Progenitor cell of endocrine pancreas (in vitro differentiated cells): ENCODE measurements around the gene UPF1. TPM values are rescaled to one million over a fixed set of nuclear protein-coding genes. Genes with fewer than 3 reads are reported as not detected.
A peak's percentile ranks its signal among the peaks of the same experiment; 100 is the strongest.

Experiments
- DNase-seq: peaks from one replicate; pipeline ENCODE4 v3.0.0; 2021; ENCODE audit warnings: low spot score; ENCODE audit not compliant: unreplicated experiment
- H3K27ac Mint-ChIP-seq: 2 replicates; pipeline ENCODE4 v1.8.0; 2021; ENCODE audit warnings: mild to moderate bottlenecking, moderate library complexity, mixed read lengths
- H3K27me3 Mint-ChIP-seq: 2 replicates; pipeline ENCODE4 v1.8.0; 2021; ENCODE audit warnings: mixed read lengths
- H3K36me3 Mint-ChIP-seq: 2 replicates; pipeline ENCODE4 v1.8.0; 2022; ENCODE audit warnings: mixed read lengths; ENCODE audit not compliant: insufficient read depth
- H3K4me1 Mint-ChIP-seq: 2 replicates; pipeline ENCODE4 v1.8.0; 2021; ENCODE audit warnings: low read depth, mixed read lengths
- H3K4me3 Mint-ChIP-seq: 2 replicates; pipeline ENCODE4 v1.8.0; 2021; ENCODE audit warnings: low read depth, mild to moderate bottlenecking, moderate library complexity, mixed read lengths
- H3K9me3 Mint-ChIP-seq: 2 replicates; pipeline ENCODE4 v1.8.0; 2021; ENCODE audit warnings: low read depth, mixed read lengths
- CTCF ChIP-seq: fragments of 200-600 bp; sonication (generic); IDR thresholded peaks from one replicate; pipeline ENCODE4 v1.5.0; 2021; ENCODE audit warnings: antibody characterized with exemption, mild to moderate bottlenecking; ENCODE audit not compliant: unreplicated experiment
- total RNA-seq: library from RNA; stranded (reverse); gene quantifications from 2 replicates; pipeline ENCODE4 v1.2.1, GENCODE V29; 2021

Gene UPF1
- total RNA-seq, 1 donor from 2014 or later, result 90.9 TPM

GRCh38 chr19:18863843-18864362 lies 32.1 kb downstream of the UPF1 start:
- H3K4me1 Mint-ChIP-seq, result no peaks in the 10 kb centered on the region
- DNase-seq, result no peak
- no peak overlapping the region for H3K4me3 Mint-ChIP-seq
- peaks cover 19% of the 10 kb centered on the region for H3K36me3 Mint-ChIP-seq
- no peaks in the 10 kb centered on the region for H3K27me3 Mint-ChIP-seq
- TF ChIP-seq CTCF, result no peak
- no peaks in the 10 kb centered on the region for H3K9me3 Mint-ChIP-seq
- H3K27ac Mint-ChIP-seq, result no peak overlapping the region

GRCh38 chr19:18865106-18865972 lies 33.6 kb downstream of the UPF1 start:
- Mint-ChIP-seq H3K27me3 (no peaks in the 10 kb centered on the region), H3K27ac (no peak overlapping the region), H3K9me3 (no peaks in the 10 kb centered on the region), H3K36me3 (peaks cover 19% of the 10 kb centered on the region), H3K4me3 (no peak overlapping the region), H3K4me1 (no peaks in the 10 kb centered on the region)
- no peak for TF ChIP-seq CTCF
- DNase-seq, result no peak

- Mint-ChIP-seq H3K27ac (peak overlapping the region; percentile 90), H3K4me3 (no peak overlapping the region), H3K4me1 (no peaks in the 10 kb centered on the region), H3K36me3 (peaks cover 20% of the 10 kb centered on the region), H3K27me3 (no peaks in the 10 kb centered on the region), H3K9me3 (no peaks in the 10 kb centered on the region)
- DNase-seq, result peak; percentile 67
- peak; percentile 99 for TF ChIP-seq CTCF
These were observed 34.4 kb downstream of the UPF1 start for GRCh38 chr19:18865973-18866799.

- H3K4me3 Mint-ChIP-seq, result no peak overlapping the region
- H3K27ac Mint-ChIP-seq, result no peak overlapping the region
- H3K4me1 Mint-ChIP-seq, result peaks cover 3% of the 10 kb centered on the region
- no peaks in the 10 kb centered on the region for H3K9me3 Mint-ChIP-seq
- H3K27me3 Mint-ChIP-seq, result no peaks in the 10 kb centered on the region
- TF ChIP-seq CTCF, result no peak
- DNase-seq, result no peak
- H3K36me3 Mint-ChIP-seq, result peaks cover 20% of the 10 kb centered on the region
These were observed 35.0 kb downstream of the UPF1 start for GRCh38 chr19:18866800-18867123.

GRCh38 chr19:18867199-18867598 lies 35.4 kb downstream of the UPF1 start:
- Mint-ChIP-seq H3K36me3 (peaks cover 18% of the 10 kb centered on the region), H3K27ac (no peak overlapping the region), H3K27me3 (no peaks in the 10 kb centered on the region), H3K4me3 (no peak overlapping the region), H3K9me3 (no peaks in the 10 kb centered on the region), H3K4me1 (peaks cover 7% of the 10 kb centered on the region)
- no peak for TF ChIP-seq CTCF
- DNase-seq, result no peak
